ENCODE measurements around the gene FHIT.

The FHIT gene

GRCh38 chr3:60177726-60178125, 1073.5 kb downstream of the FHIT start:
- Histone ChIP-seq H2AFZ (ENCODE audit: low read depth, low read length) (no peak overlapping the region), H3K36me3 (replicated peaks; ENCODE audit: low read depth, low read length) (no peaks in the 10 kb centered on the region), H3K4me2 (ENCODE audit: low read length) (no peak overlapping the region), H4K20me1 (ENCODE audit: insufficient read depth, low read length) (no peaks in the 10 kb centered on the region), H3K27me3 (ENCODE audit: low read depth, low read length) (no peaks in the 10 kb centered on the region), H3K9ac (ENCODE audit: low read length) (no peak overlapping the region), H3K79me2 (ENCODE audit: low read length) (no peaks in the 10 kb centered on the region), H3K4me3 (ENCODE audit: low read length) (no peak overlapping the region), H3K27ac (ENCODE audit: low read length) (no peak overlapping the region), H3K9me3 (ENCODE audit: insufficient read depth, low read length) (no peaks in the 10 kb centered on the region), H3K4me1 (ENCODE audit: low read length) (no peaks in the 10 kb centered on the region)
- TF ChIP-seq EZH2phosphoT487 (IDR thresholded peaks at IDR 0.05; ENCODE audit: low read depth) (no peak), CTCF (IDR thresholded peaks at IDR 0.05; ENCODE audit: low read depth, low read length) (no peak)

GRCh38 chr3:60176614-60177013, 1074.6 kb downstream of the FHIT start:
- no peak overlapping the region for H3K4me2 ChIP-seq (ENCODE audit: low read length)
- H3K9ac ChIP-seq (ENCODE audit: low read length): no peak overlapping the region
- no peak overlapping the region for H2AFZ ChIP-seq (ENCODE audit: low read depth, low read length)
- H3K4me1 ChIP-seq (ENCODE audit: low read length): no peaks in the 10 kb centered on the region
- no peaks in the 10 kb centered on the region for H4K20me1 ChIP-seq (ENCODE audit: insufficient read depth, low read length)
- no peak overlapping the region for H3K4me3 ChIP-seq (ENCODE audit: low read length)
- H3K27ac ChIP-seq (ENCODE audit: low read length): no peak overlapping the region
- H3K9me3 ChIP-seq (ENCODE audit: insufficient read depth, low read length): no peaks in the 10 kb centered on the region
- no peaks in the 10 kb centered on the region for H3K36me3 ChIP-seq (replicated peaks; ENCODE audit: low read depth, low read length)
- no peak for TF ChIP-seq EZH2phosphoT487 (IDR thresholded peaks at IDR 0.05; ENCODE audit: low read depth)
- no peak for TF ChIP-seq CTCF (IDR thresholded peaks at IDR 0.05; ENCODE audit: low read depth, low read length)
- no peaks in the 10 kb centered on the region for H3K27me3 ChIP-seq (ENCODE audit: low read depth, low read length)
- H3K79me2 ChIP-seq (ENCODE audit: low read length): no peaks in the 10 kb centered on the region

GRCh38 chr3:60175680-60176079, 1075.6 kb downstream of the FHIT start:
- TF ChIP-seq CTCF (IDR thresholded peaks at IDR 0.05; ENCODE audit: low read depth, low read length): no peak
- no peak for TF ChIP-seq EZH2phosphoT487 (IDR thresholded peaks at IDR 0.05; ENCODE audit: low read depth)
- Histone ChIP-seq H3K9me3 (ENCODE audit: insufficient read depth, low read length) (no peaks in the 10 kb centered on the region), H3K9ac (ENCODE audit: low read length) (no peak overlapping the region), H3K4me1 (ENCODE audit: low read length) (no peaks in the 10 kb centered on the region), H2AFZ (ENCODE audit: low read depth, low read length) (no peak overlapping the region), H3K4me2 (ENCODE audit: low read length) (no peak overlapping the region), H3K27ac (ENCODE audit: low read length) (no peak overlapping the region), H3K79me2 (ENCODE audit: low read length) (no peaks in the 10 kb centered on the region), H3K4me3 (ENCODE audit: low read length) (no peak overlapping the region), H3K36me3 (replicated peaks; ENCODE audit: low read depth, low read length) (no peaks in the 10 kb centered on the region), H4K20me1 (ENCODE audit: insufficient read depth, low read length) (no peaks in the 10 kb centered on the region), H3K27me3 (ENCODE audit: low read depth, low read length) (no peaks in the 10 kb centered on the region)

GRCh38 chr3:60169755-60170154, 1081.5 kb downstream of the FHIT start:
- no peaks in the 10 kb centered on the region for H3K4me1 ChIP-seq (ENCODE audit: low read length)
- no peaks in the 10 kb centered on the region for H3K9me3 ChIP-seq (ENCODE audit: insufficient read depth, low read length)
- no peak overlapping the region for H3K4me3 ChIP-seq (ENCODE audit: low read length)
- no peak overlapping the region for H3K9ac ChIP-seq (ENCODE audit: low read length)
- no peak overlapping the region for H3K4me2 ChIP-seq (ENCODE audit: low read length)
- H3K27me3 ChIP-seq (ENCODE audit: low read depth, low read length): no peaks in the 10 kb centered on the region
- H3K79me2 ChIP-seq (ENCODE audit: low read length): no peaks in the 10 kb centered on the region
- no peaks in the 10 kb centered on the region for H3K36me3 ChIP-seq (replicated peaks; ENCODE audit: low read depth, low read length)
- H4K20me1 ChIP-seq (ENCODE audit: insufficient read depth, low read length): no peaks in the 10 kb centered on the region
- no peak overlapping the region for H2AFZ ChIP-seq (ENCODE audit: low read depth, low read length)
- no peak for TF ChIP-seq EZH2phosphoT487 (IDR thresholded peaks at IDR 0.05; ENCODE audit: low read depth)
- no peak overlapping the region for H3K27ac ChIP-seq (ENCODE audit: low read length)

- Histone ChIP-seq H2AFZ (ENCODE audit: low read depth, low read length) (no peak overlapping the region), H3K4me3 (ENCODE audit: low read length) (no peak overlapping the region), H3K27ac (ENCODE audit: low read length) (no peak overlapping the region), H3K4me2 (ENCODE audit: low read length) (no peak overlapping the region), H3K27me3 (ENCODE audit: low read depth, low read length) (no peaks in the 10 kb centered on the region), H3K9ac (ENCODE audit: low read length) (no peak overlapping the region), H3K9me3 (ENCODE audit: insufficient read depth, low read length) (no peaks in the 10 kb centered on the region), H3K4me1 (ENCODE audit: low read length) (no peaks in the 10 kb centered on the region), H3K36me3 (replicated peaks; ENCODE audit: low read depth, low read length) (no peaks in the 10 kb centered on the region), H3K79me2 (ENCODE audit: low read length) (no peaks in the 10 kb centered on the region), H4K20me1 (ENCODE audit: insufficient read depth, low read length) (no peaks in the 10 kb centered on the region)
- no peak for TF ChIP-seq EZH2phosphoT487 (IDR thresholded peaks at IDR 0.05; ENCODE audit: low read depth)
- TF ChIP-seq CTCF (IDR thresholded peaks at IDR 0.05; ENCODE audit: low read depth, low read length): no peak
Observed at GRCh38 chr3:60167186-60167585, 1084.1 kb downstream of the FHIT start.
